HepG2 (cell line): Measurements from ENCODE around the gene OVOL3. TPM values are rescaled to one million over a fixed set of nuclear protein-coding genes. Genes with fewer than 3 reads are reported as not detected.

Experiments
- BRD4 ChIP-seq: sonication (generic); formaldehyde crosslinking; IDR thresholded peaks from 2 replicates; pipeline ENCODE4 v1.4.0; 2020; ENCODE audit warnings: missing genetic modification reagents
- HNF4G ChIP-seq, 2 experiments: sonication (generic) in 1 of 2; formaldehyde crosslinking in 1 of 2; IDR thresholded peaks; 2 replicates each; pipeline versions ENCODE4 v1.4.0 to v1.6.1; 2011 to 2020; ENCODE audit warnings: borderline replicate concordance in 2 of 2, low read depth in 2 of 2, mild to moderate bottlenecking in 2 of 2, low read length in 1 of 2, missing genetic modification reagents in 1 of 2, moderate library complexity in 1 of 2
- HOXD1 ChIP-seq: sonication (generic); formaldehyde crosslinking; IDR thresholded peaks from 2 replicates; pipeline ENCODE4 v1.5.0; 2020; ENCODE audit warnings: missing genetic modification reagents
- KMT2A ChIP-seq: sonication (generic); formaldehyde crosslinking; IDR thresholded peaks from 2 replicates; pipeline ENCODE4 v1.4.0; 2020; ENCODE audit warnings: missing genetic modification reagents
- MAF1 ChIP-seq: sonication (generic); formaldehyde crosslinking; IDR thresholded peaks from 2 replicates; pipeline ENCODE4 v1.5.0; 2020; ENCODE audit warnings: missing genetic modification reagents, borderline replicate concordance
- MZF1 ChIP-seq: sonication (generic); formaldehyde crosslinking; IDR thresholded peaks from 2 replicates; pipeline ENCODE4 v1.8.1; 2023; ENCODE audit warnings: mild to moderate bottlenecking, missing genetic modification reagents, borderline replicate concordance
- NCOA1 ChIP-seq: sonication (generic); formaldehyde crosslinking; IDR thresholded peaks from 2 replicates; pipeline ENCODE4 v1.9.0; 2021; ENCODE audit warnings: missing genetic modification reagents
- NFE2L1 ChIP-seq: sonication (generic); formaldehyde crosslinking; IDR thresholded peaks from 2 replicates; pipeline ENCODE4 v1.4.0; 2020; ENCODE audit warnings: missing genetic modification reagents, mild to moderate bottlenecking, borderline replicate concordance
- PHF20 ChIP-seq: sonication (generic); formaldehyde crosslinking; IDR thresholded peaks from 2 replicates; pipeline ENCODE4 v1.5.0; 2020; ENCODE audit warnings: mild to moderate bottlenecking, missing genetic modification reagents
- SATB2 ChIP-seq: sonication (generic); formaldehyde crosslinking; IDR thresholded peaks from 2 replicates; pipeline ENCODE4 v1.5.0; 2020; ENCODE audit warnings: missing genetic modification reagents
- ZNF235 ChIP-seq: sonication (generic); formaldehyde crosslinking; IDR thresholded peaks from 2 replicates; pipeline ENCODE4 v1.8.1; 2023; ENCODE audit warnings: mild to moderate bottlenecking, missing genetic modification reagents, borderline replicate concordance
- ZNF256 ChIP-seq: sonication (generic); formaldehyde crosslinking; conservative IDR thresholded peaks from 2 replicates; pipeline ENCODE4 v1.4.0; 2020; ENCODE audit warnings: missing genetic modification reagents
- ZNF3 ChIP-seq: IDR thresholded peaks from 2 replicates; pipeline ENCODE4 v1.7.0; 2017; ENCODE audit warnings: inconsistent platforms
- ZNF496 ChIP-seq: sonication (generic); formaldehyde crosslinking; IDR thresholded peaks from 2 replicates; pipeline ENCODE4 v1.8.1; 2023; ENCODE audit warnings: mild to moderate bottlenecking, moderate library complexity, missing genetic modification reagents; ENCODE audit not compliant: insufficient replicate concordance
- ZNF619 ChIP-seq: sonication (generic); formaldehyde crosslinking; IDR thresholded peaks from 2 replicates; pipeline ENCODE4 v1.4.0; 2020; ENCODE audit warnings: mild to moderate bottlenecking, missing genetic modification reagents
- ZNF674 ChIP-seq: sonication (generic); formaldehyde crosslinking; IDR thresholded peaks from 2 replicates; pipeline ENCODE4 v1.5.0; 2020; ENCODE audit warnings: low read depth, mild to moderate bottlenecking, missing genetic modification reagents
- polyA plus RNA-seq, 8 experiments: library from polyadenylated mRNA; depleted of rRNA in 3 of 8; stranded (reverse) in 7 of 8; unstranded in 1 of 8; fragments of >200 nt; fragmentation: Illumina TruSeq in 4 of 8; extraction: Trizol in 4 of 8; gene quantifications; 2 replicates each; pipeline versions ENCODE4 v1.2.1 to v1.2.3, GENCODE V29; 2011 to 2016; ENCODE audit warnings: low read depth in 4 of 8, missing spikeins in 1 of 8, mixed read lengths in 1 of 8; ENCODE audit not compliant: insufficient read depth in 1 of 8
- total RNA-seq, 5 experiments: library from RNA; depleted of rRNA; stranded (reverse); fragments of >200 nt; fragmentation: Illumina TruSeq; extraction: Trizol; gene quantifications; 2 replicates each; pipeline ENCODE4 v1.2.3, GENCODE V29; 2016; ENCODE audit warnings: low read depth in 1 of 5
- TF ChIP-seq, protein P1 (sequence below): IDR thresholded peaks from 2 replicates; pipeline ENCODE4 v1.6.1; 2016; ENCODE audit warnings: missing compliant biosample characterization, missing genetic modification reagents, borderline replicate concordance
- TF ChIP-seq, protein P2 (sequence below): sonication (generic); formaldehyde crosslinking; conservative IDR thresholded peaks from 2 replicates; pipeline ENCODE4 v1.8.1; 2023; ENCODE audit warnings: missing genetic modification reagents
- TF ChIP-seq, protein P3 (sequence below): sonication (generic); formaldehyde crosslinking; IDR thresholded peaks from 2 replicates; pipeline ENCODE4 v1.4.0; 2020; ENCODE audit warnings: mild to moderate bottlenecking, missing genetic modification reagents

OVOL3 gene
- total and polyA plus RNA-seq, 2 of the 13 experiments (the other 11 are each of a cell fraction or from before 2014, with no cell fraction given), result not detected

- TF ChIP-seq, protein P1, sequence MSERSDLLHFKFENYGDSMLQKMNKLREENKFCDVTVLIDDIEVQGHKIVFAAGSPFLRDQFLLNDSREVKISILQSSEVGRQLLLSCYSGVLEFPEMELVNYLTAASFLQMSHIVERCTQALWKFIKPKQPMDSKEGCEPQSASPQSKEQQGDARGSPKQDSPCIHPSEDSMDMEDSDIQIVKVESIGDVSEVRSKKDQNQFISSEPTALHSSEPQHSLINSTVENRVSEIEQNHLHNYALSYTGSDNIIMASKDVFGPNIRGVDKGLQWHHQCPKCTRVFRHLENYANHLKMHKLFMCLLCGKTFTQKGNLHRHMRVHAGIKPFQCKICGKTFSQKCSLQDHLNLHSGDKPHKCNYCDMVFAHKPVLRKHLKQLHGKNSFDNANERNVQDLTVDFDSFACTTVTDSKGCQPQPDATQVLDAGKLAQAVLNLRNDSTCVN (CRISPR knock-in tag), result peak; percentile 3; the same call in 1 of the 2 replicates
- TF ChIP-seq MZF1 (CRISPR knock-in tag) (no peak), BRD4 (no peak; the same call in 1 of the 2 replicates), ZNF235 (CRISPR knock-in tag) (peak; percentile 17; the same call in 1 of the 2 replicates), NCOA1 (CRISPR knock-in tag) (no peak), ZNF3 (CRISPR knock-in tag) (no peak), KMT2A (CRISPR knock-in tag) (no peak), PHF20 (CRISPR knock-in tag) (peak; percentile 43; the same call in 1 of the 2 replicates), ZNF256 (CRISPR knock-in tag) (no peak; the same call in 1 of the 2 replicates), HOXD1 (CRISPR knock-in tag) (peak; percentile 68; the same call in 1 of the 2 replicates), ZNF674 (CRISPR knock-in tag) (no peak), ZNF496 (CRISPR knock-in tag) (no peak), NFE2L1 (CRISPR knock-in tag) (no peak; the same call in 1 of the 2 replicates), SATB2 (CRISPR knock-in tag) (peak; percentile 64; the same call in 1 of the 2 replicates), HNF4G (IDR thresholded peaks at IDR 0.05; ENCODE audit: borderline replicate concordance, low read depth, low read length) (no peak), HNF4G (CRISPR knock-in tag; IDR thresholded peaks at IDR 0.05; ENCODE audit: borderline replicate concordance, low read depth) (peak; percentile 79), ZNF619 (CRISPR knock-in tag) (peak; percentile 62; the same call in 1 of the 2 replicates), MAF1 (CRISPR knock-in tag) (0 out of 2 replicates have a peak, but pooled peaks have one; percentile 71)
- TF ChIP-seq, protein P2, sequence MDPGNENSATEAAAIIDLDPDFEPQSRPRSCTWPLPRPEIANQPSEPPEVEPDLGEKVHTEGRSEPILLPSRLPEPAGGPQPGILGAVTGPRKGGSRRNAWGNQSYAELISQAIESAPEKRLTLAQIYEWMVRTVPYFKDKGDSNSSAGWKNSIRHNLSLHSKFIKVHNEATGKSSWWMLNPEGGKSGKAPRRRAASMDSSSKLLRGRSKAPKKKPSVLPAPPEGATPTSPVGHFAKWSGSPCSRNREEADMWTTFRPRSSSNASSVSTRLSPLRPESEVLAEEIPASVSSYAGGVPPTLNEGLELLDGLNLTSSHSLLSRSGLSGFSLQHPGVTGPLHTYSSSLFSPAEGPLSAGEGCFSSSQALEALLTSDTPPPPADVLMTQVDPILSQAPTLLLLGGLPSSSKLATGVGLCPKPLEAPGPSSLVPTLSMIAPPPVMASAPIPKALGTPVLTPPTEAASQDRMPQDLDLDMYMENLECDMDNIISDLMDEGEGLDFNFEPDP, result no peak
- TF ChIP-seq, protein P3, sequence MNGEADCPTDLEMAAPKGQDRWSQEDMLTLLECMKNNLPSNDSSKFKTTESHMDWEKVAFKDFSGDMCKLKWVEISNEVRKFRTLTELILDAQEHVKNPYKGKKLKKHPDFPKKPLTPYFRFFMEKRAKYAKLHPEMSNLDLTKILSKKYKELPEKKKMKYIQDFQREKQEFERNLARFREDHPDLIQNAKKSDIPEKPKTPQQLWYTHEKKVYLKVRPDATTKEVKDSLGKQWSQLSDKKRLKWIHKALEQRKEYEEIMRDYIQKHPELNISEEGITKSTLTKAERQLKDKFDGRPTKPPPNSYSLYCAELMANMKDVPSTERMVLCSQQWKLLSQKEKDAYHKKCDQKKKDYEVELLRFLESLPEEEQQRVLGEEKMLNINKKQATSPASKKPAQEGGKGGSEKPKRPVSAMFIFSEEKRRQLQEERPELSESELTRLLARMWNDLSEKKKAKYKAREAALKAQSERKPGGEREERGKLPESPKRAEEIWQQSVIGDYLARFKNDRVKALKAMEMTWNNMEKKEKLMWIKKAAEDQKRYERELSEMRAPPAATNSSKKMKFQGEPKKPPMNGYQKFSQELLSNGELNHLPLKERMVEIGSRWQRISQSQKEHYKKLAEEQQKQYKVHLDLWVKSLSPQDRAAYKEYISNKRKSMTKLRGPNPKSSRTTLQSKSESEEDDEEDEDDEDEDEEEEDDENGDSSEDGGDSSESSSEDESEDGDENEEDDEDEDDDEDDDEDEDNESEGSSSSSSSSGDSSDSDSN (CRISPR knock-in tag), result peak; percentile 86
These were observed 28.7 kb downstream of the OVOL3 start, which contains the start of gene CAPNS1 (continued) for GRCh38 chr19:36139473-36140303.
